ENCODE data around the gene PUS10. TPM values are rescaled to one million over a fixed set of nuclear protein-coding genes. Genes with fewer than 3 reads are reported as not detected.
A peak's percentile ranks its signal among the peaks of the same experiment; 100 is the strongest.

PUS10 gene
- total and polyA plus RNA-seq, 2 of the 13 experiments (the other 11 are each of a cell fraction or from before 2014, with no cell fraction given) = 41.4 to 44.3 TPM

GRCh38 chr2:61017556-61018317 lies at the start of gene PUS10, which contains the start of gene PEX13 (continued):
- TF ChIP-seq MAF1 (CRISPR knock-in tag; IDR thresholded peaks at IDR 0.05; ENCODE audit: borderline replicate concordance) (peak; percentile 80; the same call in 1 of the 2 replicates), HOXA5 (CRISPR knock-in tag; IDR thresholded peaks at IDR 0.05) (no peak), ZBTB42 (CRISPR knock-in tag; IDR thresholded peaks at IDR 0.05) (peak; percentile 18; the same call in 1 of the 2 replicates), MZF1 (CRISPR knock-in tag; IDR thresholded peaks at IDR 0.05; ENCODE audit: borderline replicate concordance) (no peak), SYNCRIP (IDR thresholded peaks at IDR 0.05; ENCODE audit: insufficient read depth, low read depth, low read length) (no peak), ZNF629 (CRISPR knock-in tag; conservative IDR thresholded peaks at IDR 0.05) (peak; percentile 61; the same call in 1 of the 2 replicates), ZSCAN12 (CRISPR knock-in tag; IDR thresholded peaks at IDR 0.05) (no peak), ZNF331 (CRISPR knock-in tag; IDR thresholded peaks at IDR 0.05) (peak; percentile 96), ZSCAN9 (CRISPR knock-in tag; IDR thresholded peaks at IDR 0.05; ENCODE audit: borderline replicate concordance) (0 out of 2 replicates have a peak, but pooled peaks have one; percentile 81), RERE (CRISPR knock-in tag; IDR thresholded peaks at IDR 0.05; ENCODE audit: low read depth) (peak; percentile 73; the same call in 1 of the 2 replicates), ZNF597 (CRISPR knock-in tag; IDR thresholded peaks at IDR 0.05) (no peak), ZFP36 (IDR thresholded peaks at IDR 0.05; ENCODE audit: borderline replicate concordance, low read depth, low read length, partially characterized antibody) (no peak), CENPX (CRISPR knock-in tag; IDR thresholded peaks at IDR 0.05) (no peak), ATF7-NPFF (CRISPR knock-in tag; IDR thresholded peaks at IDR 0.05; ENCODE audit: low read depth) (peak; percentile 18; the same call in 1 of the 2 replicates), MTA1 (CRISPR knock-in tag; IDR thresholded peaks at IDR 0.05; ENCODE audit: borderline replicate concordance) (peak; percentile 37), AGO1 (IDR thresholded peaks at IDR 0.05; ENCODE audit: low read depth, low read length, poor library complexity, severe bottlenecking) (peak; percentile 55), SALL2 (CRISPR knock-in tag; IDR thresholded peaks at IDR 0.05) (0 out of 2 replicates have a peak, but pooled peaks have one; percentile 9), ZNF567 (CRISPR knock-in tag; IDR thresholded peaks at IDR 0.05; ENCODE audit: borderline replicate concordance) (no peak)
- TF ChIP-seq, protein P1, sequence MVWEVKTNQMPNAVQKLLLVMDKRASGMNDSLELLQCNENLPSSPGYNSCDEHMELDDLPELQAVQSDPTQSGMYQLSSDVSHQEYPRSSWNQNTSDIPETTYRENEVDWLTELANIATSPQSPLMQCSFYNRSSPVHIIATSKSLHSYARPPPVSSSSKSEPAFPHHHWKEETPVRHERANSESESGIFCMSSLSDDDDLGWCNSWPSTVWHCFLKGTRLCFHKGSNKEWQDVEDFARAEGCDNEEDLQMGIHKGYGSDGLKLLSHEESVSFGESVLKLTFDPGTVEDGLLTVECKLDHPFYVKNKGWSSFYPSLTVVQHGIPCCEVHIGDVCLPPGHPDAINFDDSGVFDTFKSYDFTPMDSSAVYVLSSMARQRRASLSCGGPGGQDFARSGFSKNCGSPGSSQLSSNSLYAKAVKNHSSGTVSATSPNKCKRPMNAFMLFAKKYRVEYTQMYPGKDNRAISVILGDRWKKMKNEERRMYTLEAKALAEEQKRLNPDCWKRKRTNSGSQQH (CRISPR knock-in tag; IDR thresholded peaks at IDR 0.05; ENCODE audit: low read depth) = peak; percentile 44; the same call in 1 of the 2 replicates
- TF ChIP-seq, protein P2, sequence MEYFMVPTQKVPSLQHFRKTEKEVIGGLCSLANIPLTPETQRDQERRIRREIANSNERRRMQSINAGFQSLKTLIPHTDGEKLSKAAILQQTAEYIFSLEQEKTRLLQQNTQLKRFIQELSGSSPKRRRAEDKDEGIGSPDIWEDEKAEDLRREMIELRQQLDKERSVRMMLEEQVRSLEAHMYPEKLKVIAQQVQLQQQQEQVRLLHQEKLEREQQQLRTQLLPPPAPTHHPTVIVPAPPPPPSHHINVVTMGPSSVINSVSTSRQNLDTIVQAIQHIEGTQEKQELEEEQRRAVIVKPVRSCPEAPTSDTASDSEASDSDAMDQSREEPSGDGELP (IDR thresholded peaks at IDR 0.05; ENCODE audit: borderline replicate concordance, low read depth) = peak; percentile 60; the same call in 1 of the 2 replicates

All from HepG2 (cell line).